Fibroblast of peridontal ligament (primary cell): ENCODE results near the gene ASB4.
A peak's percentile ranks its signal among the peaks of the same experiment; 100 is the strongest.
"Not testable (repeated sequence)": the region's sequence is repeated elsewhere in the genome, so short reads cannot be mapped to it uniquely, and the experiment has no call there.

Source experiments
- DNase-seq: peaks from one replicate; pipeline ENCODE4 v3.0.0-alpha.2; 2010; ENCODE audit errors: extremely low read depth

The ASB4 gene

GRCh38 chr7:95478272-95479037 lies 7.3 kb upstream of the ASB4 start:
- DNase-seq = peak; percentile 74

- no peak for DNase-seq
Measured at GRCh38 chr7:95479992-95480624, 5.6 kb upstream of the ASB4 start.

DNA sequence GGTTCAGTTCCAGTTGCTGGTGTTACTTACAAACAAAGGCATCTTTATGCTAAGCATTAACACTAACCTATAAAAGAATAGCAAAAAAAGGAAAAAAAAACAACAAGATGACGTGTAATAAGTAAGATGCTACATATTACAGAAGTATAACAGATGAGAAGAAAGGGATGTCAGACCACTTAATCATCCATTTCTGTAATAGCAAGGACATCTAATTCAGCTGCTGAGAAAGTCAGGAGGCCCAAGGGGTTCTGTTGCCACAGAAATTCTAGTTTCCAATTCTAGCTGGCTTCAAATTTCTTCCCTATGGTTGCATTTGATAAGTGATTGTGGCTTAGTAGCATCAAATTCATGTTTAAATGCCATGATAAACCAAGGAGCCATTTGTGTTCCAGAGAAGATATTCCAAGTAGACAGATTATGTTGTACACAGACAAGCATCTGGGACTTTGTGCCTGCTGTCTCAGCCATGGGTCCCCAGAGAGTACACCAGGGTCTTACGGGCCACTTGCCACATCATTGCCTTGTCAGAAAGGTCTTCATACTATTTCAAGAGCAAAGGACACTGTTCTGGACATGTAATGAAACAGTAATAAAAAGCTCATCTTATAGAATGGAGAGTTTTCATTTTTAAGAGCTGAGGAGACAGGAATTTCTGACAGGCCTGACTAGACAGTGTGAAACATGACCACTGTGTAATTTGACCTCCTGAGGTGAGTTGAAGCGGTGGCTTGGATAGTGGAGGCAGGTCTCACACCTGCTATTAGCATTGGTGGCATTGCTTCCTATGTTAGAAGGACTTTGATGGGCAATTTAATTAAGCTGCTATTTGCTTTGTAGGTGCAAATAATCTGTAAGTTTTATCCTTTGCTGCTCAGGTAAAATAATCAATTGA lies 4.2 kb upstream of the ASB4 start:
- no peak for DNase-seq

GRCh38 chr7:95482424-95482823 lies 3.3 kb upstream of the ASB4 start:
- no peak for DNase-seq

- no peak for DNase-seq
Measured at GRCh38 chr7:95490231-95490762, 4.6 kb downstream of the ASB4 start.

GRCh38 chr7:95491201-95491600 lies 5.5 kb downstream of the ASB4 start:
- no peak for DNase-seq

- no peak for DNase-seq
Measured at GRCh38 chr7:95491634-95492314, 6.0 kb downstream of the ASB4 start.

DNA sequence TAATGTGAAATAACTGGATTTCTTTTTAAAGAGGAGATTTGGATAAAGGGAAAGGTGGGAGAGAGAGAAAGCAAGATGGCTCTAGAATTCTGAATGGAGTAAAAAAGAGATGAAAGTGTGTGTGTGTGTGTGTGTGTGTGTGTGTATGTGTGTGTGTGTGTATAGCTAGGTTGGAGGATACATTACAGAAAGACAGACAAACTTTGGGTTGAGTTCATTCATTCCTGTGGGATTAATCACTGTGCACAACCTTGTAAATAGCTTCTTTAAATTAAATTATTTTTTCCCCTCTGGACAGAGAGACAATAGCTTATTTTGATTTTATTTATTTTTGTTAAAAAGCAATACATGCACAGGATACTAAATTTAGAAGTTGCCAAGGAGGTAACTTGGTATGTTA lies 7.5 kb downstream of the ASB4 start:
- DNase-seq = no peak

GRCh38 chr7:95493844-95494243 lies 8.1 kb downstream of the ASB4 start:
- DNase-seq = no peak

- no peak for DNase-seq
Measured at GRCh38 chr7:95501261-95501832, 15.6 kb downstream of the ASB4 start.

DNA sequence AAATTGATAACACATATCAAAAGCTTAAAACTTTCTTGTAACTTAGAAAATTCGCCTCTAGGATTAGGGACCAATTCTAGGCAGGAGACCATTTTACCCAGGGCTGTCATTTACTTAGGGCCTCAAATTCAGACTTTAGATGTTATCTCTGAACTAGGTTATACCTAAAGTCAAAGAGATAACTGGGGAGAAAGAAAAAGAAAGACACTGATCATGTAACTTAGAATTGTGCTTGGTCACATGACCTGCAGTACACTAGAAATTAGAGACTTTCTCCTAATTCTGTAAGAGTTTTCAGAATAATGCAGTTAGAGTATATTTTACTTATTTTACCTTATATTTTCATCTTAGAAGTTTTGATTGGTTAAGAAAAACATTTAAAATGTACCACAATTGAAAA lies 16.7 kb downstream of the ASB4 start:
- DNase-seq = no peak

GRCh38 chr7:95503271-95504131 lies 17.8 kb downstream of the ASB4 start:
- no peak for DNase-seq

- not testable (repeated sequence) for DNase-seq
Measured at GRCh38 chr7:95504132-95504588, 18.4 kb downstream of the ASB4 start.

DNA sequence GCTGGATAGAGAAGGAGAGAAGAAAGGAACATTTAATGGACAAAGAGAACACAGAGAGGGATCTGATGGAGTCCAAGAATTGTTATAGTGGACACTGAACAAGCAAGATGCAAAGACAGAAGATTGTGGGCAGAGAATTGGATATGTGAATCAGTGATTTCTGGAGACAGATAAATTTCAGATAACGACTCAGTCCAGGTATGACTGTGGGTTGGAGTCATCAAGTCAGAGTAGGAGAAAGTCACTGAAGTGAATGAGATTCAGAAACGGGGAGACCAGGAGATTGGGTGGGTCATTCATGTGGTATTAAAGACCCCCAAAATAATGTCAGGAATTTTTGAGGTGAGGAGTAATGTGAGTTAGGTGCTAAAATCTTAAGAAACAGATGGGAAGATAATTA lies 23.0 kb downstream of the ASB4 start:
- DNase-seq = no peak

- peak; percentile 4 for DNase-seq
Measured at GRCh38 chr7:95509199-95509598, 23.5 kb downstream of the ASB4 start.

DNA sequence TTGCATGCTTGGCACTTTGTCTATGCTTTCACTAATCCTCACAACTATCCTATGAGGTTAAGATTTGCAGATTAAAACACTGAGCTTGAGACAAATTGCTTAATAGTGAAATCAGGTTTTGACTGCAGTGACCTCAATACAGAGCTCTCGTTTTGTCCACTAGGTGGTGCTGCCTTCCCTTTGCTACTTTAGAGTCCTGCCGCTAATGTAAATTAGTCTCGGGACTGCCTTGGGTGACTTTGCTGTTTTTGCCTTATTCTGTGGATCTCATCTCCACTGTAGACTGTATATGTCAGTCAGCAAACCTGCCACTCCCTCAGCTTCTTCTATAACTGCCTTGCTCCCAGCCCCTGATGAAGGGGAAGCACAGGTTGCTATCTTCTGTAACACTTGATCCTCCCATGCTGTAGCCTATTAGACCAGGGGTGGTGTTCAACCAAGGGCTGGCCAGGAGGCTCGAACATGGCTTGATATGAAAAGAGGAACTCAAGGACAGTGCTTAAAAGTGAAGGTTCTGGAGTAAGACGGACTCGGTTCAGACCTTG lies 26.0 kb downstream of the ASB4 start:
- DNase-seq = peak; percentile 82

DNA sequence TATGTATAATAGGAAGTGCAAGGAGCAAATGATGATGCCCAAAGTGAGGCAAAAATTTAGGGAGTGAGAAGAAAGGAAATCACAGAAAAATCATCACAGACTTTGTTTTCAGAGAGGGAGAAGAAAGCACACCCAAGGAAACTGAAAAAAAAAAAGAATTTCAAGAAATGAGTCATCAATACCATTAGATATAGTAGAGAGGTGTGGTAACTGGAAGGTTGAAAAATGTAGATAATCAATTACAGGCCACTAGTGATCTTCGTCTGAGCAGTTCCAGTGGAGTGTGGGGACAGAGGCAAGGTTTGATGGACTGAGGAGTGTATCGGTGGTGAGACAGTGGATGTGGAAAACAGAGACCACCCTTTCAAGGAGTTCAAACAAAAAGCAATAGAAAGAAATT lies 31.7 kb downstream of the ASB4 start:
- no peak for DNase-seq

GRCh38 chr7:95517870-95518269 lies 32.1 kb downstream of the ASB4 start:
- DNase-seq = no peak

DNA sequence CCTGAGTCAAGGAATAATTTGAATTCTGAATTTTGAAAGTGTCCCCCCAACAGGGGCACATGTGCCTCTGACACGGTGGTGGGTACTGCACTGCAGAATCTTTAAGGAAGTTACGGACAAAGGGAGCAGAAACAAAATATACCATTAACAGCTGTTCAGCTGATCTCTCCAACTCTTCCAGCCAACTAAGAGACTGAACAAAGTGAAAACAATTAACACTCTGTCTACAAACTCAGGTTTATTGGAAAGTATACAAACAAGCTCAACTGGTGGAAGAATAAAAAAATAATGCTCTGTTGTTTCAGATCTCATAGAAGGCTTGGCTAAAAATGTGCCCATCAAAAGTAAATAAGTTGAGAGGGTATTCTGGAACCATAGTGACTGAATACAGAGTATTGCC lies 34.4 kb downstream of the ASB4 start:
- DNase-seq = no peak

- DNase-seq = no peak
Measured at GRCh38 chr7:95525503-95525902, 39.8 kb downstream of the ASB4 start.
